DND-41 (cell line): ENCODE results near the gene MEPE.

ENCODE experiments used
- EZH2 ChIP-seq: IDR thresholded peaks from 3 replicates; pipeline ENCODE4 v1.6.1; 2012; ENCODE audit warnings: borderline replicate concordance, low read depth, mild to moderate bottlenecking, moderate library complexity, low read length, inconsistent platforms; ENCODE audit not compliant: severe bottlenecking
- TF ChIP-seq, protein P1 (sequence below): IDR thresholded peaks from 2 replicates; pipeline ENCODE4 v1.5.1; 2012; ENCODE audit warnings: borderline replicate concordance, low read length, moderate library complexity, mild to moderate bottlenecking; ENCODE audit not compliant: poor library complexity, severe bottlenecking; ENCODE audit errors: extremely low read depth

DNA sequence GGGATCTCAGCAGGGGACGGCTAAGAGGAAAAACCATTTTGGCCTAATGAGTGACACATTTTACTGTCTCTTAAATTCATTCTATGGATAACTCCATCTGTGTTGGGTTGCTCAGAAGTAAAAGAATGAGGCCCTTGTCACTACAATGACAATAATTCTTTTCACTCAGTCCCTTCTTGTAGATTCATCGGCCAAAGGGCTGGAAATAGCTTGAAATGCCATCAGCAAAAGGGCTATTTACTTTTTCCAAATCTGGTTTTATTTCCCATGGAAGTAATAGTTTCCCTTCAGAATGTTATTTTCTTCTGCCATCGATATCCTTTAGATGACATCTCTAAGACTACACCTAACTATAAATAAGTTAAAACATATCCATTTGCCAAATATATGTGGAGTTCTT lies 7.4 kb downstream of the MEPE start:
- TF ChIP-seq, protein P1, sequence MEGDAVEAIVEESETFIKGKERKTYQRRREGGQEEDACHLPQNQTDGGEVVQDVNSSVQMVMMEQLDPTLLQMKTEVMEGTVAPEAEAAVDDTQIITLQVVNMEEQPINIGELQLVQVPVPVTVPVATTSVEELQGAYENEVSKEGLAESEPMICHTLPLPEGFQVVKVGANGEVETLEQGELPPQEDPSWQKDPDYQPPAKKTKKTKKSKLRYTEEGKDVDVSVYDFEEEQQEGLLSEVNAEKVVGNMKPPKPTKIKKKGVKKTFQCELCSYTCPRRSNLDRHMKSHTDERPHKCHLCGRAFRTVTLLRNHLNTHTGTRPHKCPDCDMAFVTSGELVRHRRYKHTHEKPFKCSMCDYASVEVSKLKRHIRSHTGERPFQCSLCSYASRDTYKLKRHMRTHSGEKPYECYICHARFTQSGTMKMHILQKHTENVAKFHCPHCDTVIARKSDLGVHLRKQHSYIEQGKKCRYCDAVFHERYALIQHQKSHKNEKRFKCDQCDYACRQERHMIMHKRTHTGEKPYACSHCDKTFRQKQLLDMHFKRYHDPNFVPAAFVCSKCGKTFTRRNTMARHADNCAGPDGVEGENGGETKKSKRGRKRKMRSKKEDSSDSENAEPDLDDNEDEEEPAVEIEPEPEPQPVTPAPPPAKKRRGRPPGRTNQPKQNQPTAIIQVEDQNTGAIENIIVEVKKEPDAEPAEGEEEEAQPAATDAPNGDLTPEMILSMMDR, result no peak
- TF ChIP-seq EZH2, result no peak
